Omental fat pad (tissue), 4 donors: ENCODE measurements around the gene DPP4. TPM values are rescaled to one million over a fixed set of nuclear protein-coding genes. Genes with fewer than 3 reads are reported as not detected.

Source experiments
- ATAC-seq: fragments of 150-250 bp; one replicate; pipeline ENCODE4 v1.9.1; 2016; ENCODE audit warnings: mild to moderate bottlenecking, moderate library complexity; ENCODE audit not compliant: low FRiP score
- DNase-seq: peaks from one replicate; pipeline ENCODE4 v3.0.0-alpha.2; 2019; ENCODE audit warnings: low spot score
- CTCF ChIP-seq, 3 donors: fragments of 450-650 bp; IDR thresholded peaks; one replicate each; pipeline ENCODE4 v1.5.1; 2016 to 2017; ENCODE audit warnings: antibody characterized with exemption in 3 of 3, mild to moderate bottlenecking in 3 of 3, moderate library complexity in 2 of 3
- total RNA-seq, 4 donors: library from RNA; depleted of rRNA; stranded (reverse); fragments of >200 nt; gene quantifications; one replicate each; pipeline ENCODE4 v1.1.0, GENCODE V29; 2016

DPP4 gene
- total RNA-seq, 4 donors from 2014 or later, result 11.7 to 105 (median 21.0) TPM

- no peak for TF ChIP-seq CTCF (IDR thresholded peaks at IDR 0.05)
- ATAC-seq, result no peak
- no peak for DNase-seq
These were observed 4.6 kb downstream of the DPP4 start for GRCh38 chr2:162069267-162069903.

- ATAC-seq, result no peak
- no peak for TF ChIP-seq CTCF (IDR thresholded peaks at IDR 0.05)
- no peak for DNase-seq
These were observed 6.4 kb downstream of the DPP4 start for GRCh38 chr2:162067596-162067995.

GRCh38 chr2:162065767-162066166 is 8.2 kb downstream of the DPP4 start:
- DNase-seq (no peak), ATAC-seq (no peak)
- TF ChIP-seq CTCF (IDR thresholded peaks at IDR 0.05), result no peak

- no peak for TF ChIP-seq CTCF (IDR thresholded peaks at IDR 0.05)
- DNase-seq (no peak), ATAC-seq (no peak)
These were observed 10.1 kb downstream of the DPP4 start for GRCh38 chr2:162063899-162064298.

GRCh38 chr2:162063281-162063680 is 10.7 kb downstream of the DPP4 start:
- no peak for TF ChIP-seq CTCF (IDR thresholded peaks at IDR 0.05)
- no peak for DNase-seq
- no peak for ATAC-seq

- no peak for TF ChIP-seq CTCF (IDR thresholded peaks at IDR 0.05)
These were observed 11.5 kb downstream of the DPP4 start for GRCh38 chr2:162062559-162062958.

GRCh38 chr2:162061021-162061420 is 13.0 kb downstream of the DPP4 start:
- no peak for DNase-seq
- no peak for ATAC-seq
- no peak for TF ChIP-seq CTCF (IDR thresholded peaks at IDR 0.05)

More at GRCh38 chr2:162062559-162062958, 11.5 kb downstream of the DPP4 start:
- DNase-seq (no peak), ATAC-seq (no peak)
